ENCODE measurements around the gene ECSIT.

Gene ECSIT

GRCh38 chr19:11550265-11550664, 21.3 kb upstream of the ECSIT start:
- no peak for DNase-seq

GRCh38 chr19:11549386-11549953, 20.5 kb upstream of the ECSIT start:
- DNase-seq = no peak

- DNase-seq = no peak
These were observed 19.2 kb upstream of the ECSIT start for GRCh38 chr19:11547929-11548700.

DNA sequence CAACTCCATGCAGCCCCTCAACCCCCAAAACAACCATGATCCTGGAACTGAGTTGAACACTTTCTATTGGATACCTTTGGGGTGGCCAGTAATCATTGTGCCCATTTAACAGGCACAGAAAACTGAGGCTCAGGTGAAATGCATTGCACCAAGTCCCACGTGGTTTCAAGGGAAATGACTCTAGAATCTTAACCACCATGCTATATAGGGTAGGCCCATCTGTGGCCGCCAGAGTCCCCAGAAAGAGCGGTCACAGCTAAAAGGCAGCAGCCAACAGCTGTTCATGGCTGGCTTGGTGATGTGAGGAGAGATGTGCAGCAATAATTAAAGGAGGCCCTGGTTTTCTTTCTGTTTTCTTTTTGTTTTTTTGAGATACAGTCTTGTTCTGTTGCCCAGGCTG, 12.3 kb upstream of the ECSIT start:
- no peak for DNase-seq

DNA sequence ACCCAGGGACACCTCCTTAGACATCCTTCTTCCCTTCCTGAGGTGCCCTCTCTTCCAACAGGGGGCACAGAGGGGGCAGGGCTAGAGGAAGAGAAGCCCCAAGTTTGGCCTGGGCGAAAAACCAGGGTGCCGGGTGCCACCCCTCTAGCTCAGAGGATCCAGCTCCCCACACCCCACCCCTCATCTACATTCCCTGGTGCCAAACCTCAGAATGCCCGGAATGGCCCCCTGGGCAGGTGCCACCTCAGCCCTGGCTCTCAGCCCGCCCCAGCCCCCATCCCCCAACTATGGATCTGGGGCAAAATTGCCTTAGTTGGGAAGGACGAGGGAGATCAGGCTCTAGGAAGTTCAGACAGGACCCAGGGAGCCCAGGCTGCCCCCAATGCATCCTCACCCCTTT, 11.7 kb upstream of the ECSIT start:
- DNase-seq = no peak

DNA sequence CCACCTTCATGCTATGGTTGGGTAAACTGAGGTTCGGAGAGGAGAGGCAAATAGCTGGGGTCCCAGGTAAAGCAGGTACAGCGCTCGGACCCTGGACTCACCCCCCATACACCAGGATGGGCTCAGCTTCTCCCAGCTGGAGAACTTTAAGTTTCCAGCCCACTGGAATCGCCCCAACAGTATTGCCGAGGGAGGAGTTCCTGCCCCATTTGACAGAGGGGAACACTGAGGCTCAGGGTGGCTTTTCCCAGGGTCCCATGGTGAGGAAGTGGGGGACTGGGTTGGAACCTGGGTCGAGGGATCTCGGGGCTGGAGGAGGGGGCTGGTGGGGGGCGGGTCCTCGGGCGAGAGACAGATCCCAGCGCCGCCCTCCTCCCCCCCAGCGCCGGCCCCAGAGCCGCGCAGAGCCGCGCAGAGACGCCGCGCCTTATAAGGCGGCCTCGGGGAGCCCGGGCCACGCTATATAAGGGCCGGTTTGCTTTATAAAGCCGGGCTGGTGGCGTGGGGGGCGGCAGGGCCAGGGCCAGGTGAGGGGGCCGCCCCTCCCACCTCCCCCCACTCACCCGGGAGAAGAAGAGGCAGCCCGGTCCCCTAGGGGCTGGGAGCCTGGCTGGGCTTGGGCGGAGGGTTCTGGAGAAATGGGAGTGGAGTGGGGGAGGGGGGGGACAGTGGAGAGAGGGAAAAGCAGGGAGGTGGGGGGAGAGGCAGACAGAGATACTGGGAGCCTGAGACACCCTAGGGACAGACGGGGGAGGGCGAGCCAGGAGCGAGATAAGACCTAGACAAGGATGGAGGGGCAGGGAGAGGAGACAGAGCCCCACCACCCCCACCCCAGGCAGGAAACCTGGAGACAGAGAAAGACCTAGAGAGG, 10.8 kb upstream of the ECSIT start:
- DNase-seq = no peak

- DNase-seq = no peak
These were observed 9.5 kb upstream of the ECSIT start, which contains the start of gene CNN1 for GRCh38 chr19:11538232-11539036. CNN1 (plus strand) TSS chr19:11538851; CDS start chr19:11538928, 77 bp downstream.

DNA sequence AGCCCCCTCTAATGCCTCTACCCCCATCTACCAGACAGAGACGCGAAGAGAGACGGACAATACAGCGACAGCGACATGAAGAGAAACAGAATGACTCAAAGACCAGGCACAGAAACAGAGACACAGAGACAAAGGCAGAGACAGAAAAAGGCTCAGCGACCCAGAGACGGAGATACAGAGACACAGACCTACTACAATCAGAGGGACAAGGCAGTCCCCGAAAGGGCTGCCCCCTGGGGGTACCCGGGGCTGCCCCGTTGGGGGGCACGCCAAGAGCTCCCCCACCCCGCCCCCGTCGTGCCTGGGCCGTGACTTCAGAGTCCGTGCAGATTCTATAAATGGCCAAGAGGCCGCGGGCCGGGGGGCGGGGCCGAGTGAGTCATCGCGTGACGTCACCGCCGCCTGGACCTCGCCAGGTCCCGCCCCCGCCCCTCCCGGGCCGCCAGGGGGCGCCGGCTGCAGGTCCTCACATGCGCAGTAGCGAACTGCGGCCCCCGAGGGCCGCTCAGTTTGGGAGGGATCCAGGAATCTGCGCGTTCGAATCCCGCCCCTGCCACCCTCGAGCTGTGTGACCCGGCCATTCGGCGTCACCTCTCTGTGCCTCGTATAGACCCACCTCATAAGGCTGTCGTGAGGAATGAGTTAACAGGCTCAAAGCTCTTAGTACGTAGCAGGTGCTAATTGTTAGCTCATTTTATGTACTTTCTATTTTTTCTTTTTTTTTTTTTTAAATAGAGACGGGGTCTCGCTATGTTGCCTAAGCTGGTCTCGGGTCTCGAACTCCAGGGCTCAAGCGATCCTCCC, 7.1 kb upstream of the ECSIT start:
- DNase-seq = peak; percentile 59 to 93

DNA sequence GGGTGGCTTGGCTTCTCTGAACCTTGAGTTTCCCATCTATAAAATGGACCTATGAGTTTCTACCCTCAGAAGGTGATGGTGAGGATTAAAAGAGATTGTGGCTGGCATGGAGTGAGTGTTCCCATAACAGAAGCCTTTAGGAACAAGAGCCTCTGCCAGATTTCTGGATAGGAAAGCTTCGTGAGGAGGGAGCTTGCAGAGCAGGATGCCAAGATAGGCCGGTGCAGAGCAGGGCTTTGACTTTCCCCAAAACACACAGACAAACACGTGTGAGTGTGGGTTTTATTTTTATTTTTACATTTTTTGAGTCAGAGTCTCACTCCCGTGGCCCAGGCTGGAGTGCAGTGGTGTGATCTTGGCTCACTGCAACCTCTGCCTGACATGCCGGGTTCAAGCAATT, 6.0 kb upstream of the ECSIT start:
- DNase-seq = no peak

- DNase-seq = no peak
These were observed 5.6 kb upstream of the ECSIT start for GRCh38 chr19:11534538-11534937.

DNA sequence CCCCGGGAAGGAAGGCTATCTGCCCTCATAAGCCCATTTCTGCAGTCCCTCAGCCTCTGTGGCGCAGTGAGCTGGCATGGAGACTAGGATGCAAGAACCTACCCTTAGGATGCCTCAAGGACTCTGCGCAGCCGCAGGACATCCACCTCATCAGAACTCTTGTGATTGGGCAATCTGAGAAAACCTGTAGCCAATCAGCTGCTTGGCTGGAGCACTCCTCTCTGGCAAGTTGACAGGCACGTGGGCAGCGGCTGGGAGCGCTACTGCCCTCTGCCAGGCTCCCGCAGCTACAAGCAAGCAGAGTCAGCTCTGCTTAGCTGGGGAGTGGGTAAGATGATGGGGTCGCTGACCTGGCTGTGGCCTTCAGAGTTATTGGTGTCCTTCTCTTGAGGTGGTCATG, 1.5 kb upstream of the ECSIT start:
- peak; percentile 75 to 91 for DNase-seq

GRCh38 chr19:11519138-11519537, 9.8 kb downstream of the ECSIT start:
- DNase-seq = no peak

DNA sequence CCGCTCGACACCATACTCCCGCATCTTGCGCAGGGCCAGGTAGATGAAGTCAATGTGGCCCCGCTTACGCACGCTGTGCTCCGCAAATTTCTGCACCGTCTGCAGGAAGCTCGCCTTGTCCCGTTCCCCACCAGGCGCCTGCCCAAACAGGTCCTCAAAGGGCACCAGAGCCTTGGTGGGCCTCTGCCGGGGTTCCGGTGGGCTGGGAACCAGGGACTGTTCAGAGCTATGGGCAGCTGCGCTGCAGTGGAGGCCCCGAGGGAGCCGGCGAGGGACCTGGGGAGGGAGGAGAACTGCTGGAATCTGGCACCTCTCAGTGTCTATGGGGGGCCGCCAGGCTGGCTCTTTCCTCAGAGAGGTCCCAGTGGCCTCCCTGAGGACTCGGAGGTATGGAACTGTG, 15.0 kb downstream of the ECSIT start:
- no peak for DNase-seq

DNA sequence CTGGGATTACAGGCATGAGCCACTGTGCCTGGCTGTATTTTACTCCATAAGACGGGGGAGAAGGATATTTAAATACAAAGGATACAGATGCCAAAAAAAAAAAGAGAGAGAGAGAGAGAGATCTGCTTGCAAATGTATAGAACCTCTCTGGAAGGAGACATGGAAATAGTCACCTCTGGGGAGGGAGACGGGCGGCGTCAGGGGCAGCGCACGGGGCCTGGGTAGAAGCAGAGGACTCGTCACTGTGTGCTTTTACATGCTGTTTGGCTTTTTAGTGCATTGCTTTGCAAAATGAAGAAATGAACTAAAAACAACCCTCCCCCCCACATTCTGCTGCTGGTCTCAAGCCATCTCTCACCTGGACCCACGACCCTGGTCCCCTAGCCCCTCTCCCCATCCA, 18.5 kb downstream of the ECSIT start:
- no peak for DNase-seq

GRCh38 chr19:11507370-11508078, 21.4 kb downstream of the ECSIT start:
- DNase-seq = no peak

- no peak for DNase-seq
These were observed 22.0 kb downstream of the ECSIT start for GRCh38 chr19:11506967-11507366.

DNA sequence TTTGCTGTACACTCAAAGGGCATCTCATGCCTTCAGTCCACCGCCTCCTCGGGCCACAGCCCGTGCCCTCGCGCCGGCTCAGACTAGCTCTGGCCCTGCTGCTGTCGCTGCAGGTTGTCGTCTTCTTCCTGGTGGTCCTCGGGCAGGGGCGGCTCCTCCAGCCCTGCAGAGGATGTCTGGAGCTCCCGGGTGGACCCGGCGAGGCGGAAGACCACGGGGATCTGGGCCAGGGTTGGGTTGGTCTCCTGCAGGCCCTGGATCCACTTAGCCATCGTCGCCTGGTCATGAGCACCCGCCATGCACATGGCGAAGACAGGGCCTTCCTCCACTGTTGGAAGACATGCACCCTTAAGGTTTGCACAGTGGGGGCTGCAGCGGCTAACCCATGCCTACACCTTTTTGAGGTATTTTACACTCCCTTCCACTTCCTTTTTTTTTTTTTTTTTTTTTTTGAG, 22.8 kb downstream of the ECSIT start:
- no peak for DNase-seq

GRCh38 chr19:11505504-11506100, 23.3 kb downstream of the ECSIT start, which contains the start of gene ZNF653:
ZNF653 (minus strand) TSS chr19:11505839; CDS start chr19:11505786, 53 bp downstream.
- peak; percentile 97 to 99 for DNase-seq

DNA sequence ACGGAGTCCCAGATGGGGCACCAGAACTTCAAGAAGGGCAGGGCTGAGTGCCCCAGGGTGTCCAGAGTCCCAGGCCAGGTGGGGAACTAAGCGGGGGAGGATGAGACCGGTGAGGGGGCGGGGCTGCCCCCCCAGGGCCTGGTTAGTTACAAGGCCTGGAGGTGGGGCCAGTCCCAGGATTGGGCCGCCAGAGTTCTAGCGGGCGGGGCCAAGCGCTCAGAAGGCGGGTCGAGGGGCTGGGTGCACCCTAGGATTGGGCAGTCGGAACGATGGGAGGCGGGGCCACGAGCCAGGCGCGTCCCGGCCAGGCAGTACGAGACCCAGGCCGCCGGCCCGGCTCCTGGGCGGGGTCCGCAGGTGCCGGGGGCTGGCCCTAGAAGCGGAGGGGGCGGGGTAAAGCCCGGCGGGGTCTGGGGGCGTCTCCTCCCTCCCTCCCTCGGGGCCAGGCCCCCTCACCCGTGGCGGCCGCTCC, 23.9 kb downstream of the ECSIT start:
- DNase-seq = peak; percentile 94 to 98

GRCh38 chr19:11504502-11505031, 24.4 kb downstream of the ECSIT start:
- DNase-seq = no peak

All from NCI-H446 (cell line).